GOT3 (cell line): Measurements from ENCODE around the gene PLCG2.
"Not testable (repeated sequence)": the region's sequence is repeated elsewhere in the genome, so short reads cannot be mapped to it uniquely, and the experiment has no call there.

Experiments used
- DNase-seq: peaks from one replicate; lab custom pipeline; 2025; ENCODE audit warnings: mixed read lengths; lab: John Stamatoyannopoulos, UW

PLCG2 gene

DNA sequence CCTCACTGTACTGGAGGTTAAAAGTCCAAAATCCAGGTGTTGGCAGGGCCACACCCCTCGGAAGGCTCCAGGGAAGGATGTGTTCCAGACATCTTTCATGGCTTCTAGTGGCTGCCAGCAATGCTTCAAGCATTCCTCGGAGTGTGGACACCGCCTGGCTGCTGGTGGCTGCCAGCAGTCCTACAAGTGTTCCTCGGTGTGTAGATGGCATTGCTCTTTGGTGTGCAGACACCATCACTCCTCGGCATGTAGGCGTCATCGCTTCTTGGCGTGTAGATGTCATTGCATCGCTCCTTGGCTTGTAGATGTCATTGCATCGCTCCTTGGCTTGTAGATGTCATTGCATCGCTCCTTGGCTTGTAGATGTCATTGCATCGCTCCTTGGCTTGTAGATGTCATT, 98.4 kb downstream of the PLCG2 start:
- not testable (repeated sequence) for DNase-seq

DNA sequence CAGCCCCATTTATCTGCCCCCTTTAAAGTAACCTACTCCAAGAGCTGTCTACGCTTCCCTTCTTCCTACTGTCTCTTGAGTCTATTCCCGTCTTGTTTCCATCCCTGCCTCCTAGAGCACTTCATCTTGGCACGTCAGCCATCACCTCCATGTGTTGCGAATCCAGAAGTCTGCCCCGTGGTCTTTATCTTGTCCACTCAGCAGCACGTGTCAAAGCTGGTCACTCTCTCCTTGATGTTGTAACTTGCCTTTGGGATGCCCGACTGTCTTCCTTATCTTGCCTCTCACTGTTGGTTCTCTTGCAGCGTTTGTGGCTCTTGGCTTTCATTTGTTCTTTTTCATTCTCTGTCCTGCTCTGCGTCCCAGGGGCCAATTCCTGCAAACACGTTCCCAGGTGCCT, 99.4 kb downstream of the PLCG2 start:
- DNase-seq: no peak

DNA sequence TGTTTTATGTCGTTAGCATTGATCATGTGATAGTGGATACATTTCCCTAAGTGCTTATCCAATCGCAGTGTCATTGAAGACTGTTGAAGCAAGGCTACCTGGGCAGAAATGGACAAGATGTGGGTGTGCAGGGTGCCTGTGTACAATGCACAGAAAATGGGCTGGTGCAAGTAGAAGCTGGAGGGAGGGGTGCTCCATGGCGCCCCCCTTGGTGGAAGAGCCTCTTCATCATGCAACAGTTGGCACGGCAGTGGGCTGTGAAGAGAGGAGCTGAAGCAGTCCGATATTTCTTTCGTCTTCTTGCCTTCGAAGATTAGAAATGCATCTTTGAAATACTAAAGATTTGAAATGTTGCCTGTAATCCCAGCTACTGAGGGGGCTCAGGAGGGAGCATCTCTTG, 100.5 kb downstream of the PLCG2 start:
- no peak for DNase-seq

DNA sequence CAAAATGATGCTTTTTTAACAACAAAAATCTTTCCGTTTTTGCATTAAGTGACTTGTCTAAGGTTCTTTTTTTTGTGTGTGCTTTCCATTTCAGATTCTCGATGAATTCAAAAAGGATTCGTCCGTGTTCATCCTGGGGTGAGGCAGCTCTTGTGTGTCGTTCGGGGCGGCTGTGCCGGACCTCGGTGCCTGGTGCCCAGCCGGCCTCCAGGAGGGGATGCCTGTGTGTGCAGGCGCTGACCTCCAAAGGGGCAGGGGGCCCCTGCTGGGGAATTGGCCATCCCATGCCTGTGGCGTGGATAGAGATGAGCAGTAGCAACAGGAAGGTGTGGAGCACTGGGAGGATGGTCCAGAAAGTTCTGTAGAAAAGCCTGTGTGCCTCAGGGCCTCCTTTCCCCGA, 101.7 kb downstream of the PLCG2 start:
- no peak for DNase-seq

DNA sequence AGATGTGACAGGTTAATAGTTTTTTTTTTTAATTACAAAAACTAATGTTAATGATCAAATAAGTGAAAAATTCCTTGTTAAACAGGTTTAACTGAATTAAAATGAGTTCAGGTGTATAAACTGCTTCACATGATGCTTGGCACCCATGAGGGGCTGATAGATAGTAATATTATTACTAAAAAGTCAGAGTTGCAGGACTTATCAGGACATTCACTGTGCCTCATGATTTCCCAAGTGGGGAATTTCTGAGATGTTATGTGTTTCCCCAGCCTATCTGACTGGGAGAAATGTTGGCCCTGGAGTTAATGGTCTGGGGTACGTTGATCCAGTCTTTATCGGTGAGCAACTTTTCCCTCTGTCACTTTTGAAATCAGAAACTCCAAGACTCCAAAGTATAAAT, 102.1 kb downstream of the PLCG2 start:
- DNase-seq: no peak

DNA sequence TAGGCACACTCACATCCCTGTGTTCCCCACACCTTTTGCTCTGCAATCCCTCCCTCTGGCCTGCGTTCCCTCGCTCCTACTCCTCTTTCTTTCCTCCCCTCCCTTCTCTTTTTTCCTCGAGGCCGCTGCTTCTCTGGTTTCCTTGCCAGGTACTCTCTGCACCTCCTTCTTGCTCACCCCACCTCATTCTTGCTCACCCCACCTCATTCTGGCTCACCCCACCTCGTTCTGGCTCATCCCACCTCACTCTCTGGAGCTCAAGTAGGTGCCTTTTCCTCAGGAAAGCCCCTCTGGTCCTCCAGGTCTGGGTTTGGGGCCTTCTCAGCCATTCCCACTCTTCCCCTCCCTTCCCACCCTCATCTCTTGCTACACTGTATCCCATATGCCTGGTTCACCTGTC, 103.5 kb downstream of the PLCG2 start:
- no peak for DNase-seq

DNA sequence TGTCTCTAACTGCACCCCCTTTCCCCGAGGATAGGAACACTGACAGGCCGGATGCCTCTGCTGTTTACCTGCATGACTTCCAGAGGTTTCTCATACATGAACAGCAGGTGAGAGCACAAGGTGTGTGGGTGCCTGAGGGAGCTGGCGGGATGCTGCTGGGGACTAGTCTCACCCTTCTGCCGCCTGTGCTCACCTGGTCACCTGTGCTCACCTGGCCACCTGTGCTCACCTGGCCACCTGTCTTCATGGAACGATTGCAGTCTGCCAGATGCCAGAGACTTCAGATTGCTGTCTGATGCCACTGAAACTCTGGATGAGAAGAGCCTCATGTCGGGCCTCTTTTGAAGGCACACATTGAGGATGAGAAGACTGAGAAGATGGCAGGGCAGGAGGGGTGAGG, 104.1 kb downstream of the PLCG2 start:
- no peak for DNase-seq

DNA sequence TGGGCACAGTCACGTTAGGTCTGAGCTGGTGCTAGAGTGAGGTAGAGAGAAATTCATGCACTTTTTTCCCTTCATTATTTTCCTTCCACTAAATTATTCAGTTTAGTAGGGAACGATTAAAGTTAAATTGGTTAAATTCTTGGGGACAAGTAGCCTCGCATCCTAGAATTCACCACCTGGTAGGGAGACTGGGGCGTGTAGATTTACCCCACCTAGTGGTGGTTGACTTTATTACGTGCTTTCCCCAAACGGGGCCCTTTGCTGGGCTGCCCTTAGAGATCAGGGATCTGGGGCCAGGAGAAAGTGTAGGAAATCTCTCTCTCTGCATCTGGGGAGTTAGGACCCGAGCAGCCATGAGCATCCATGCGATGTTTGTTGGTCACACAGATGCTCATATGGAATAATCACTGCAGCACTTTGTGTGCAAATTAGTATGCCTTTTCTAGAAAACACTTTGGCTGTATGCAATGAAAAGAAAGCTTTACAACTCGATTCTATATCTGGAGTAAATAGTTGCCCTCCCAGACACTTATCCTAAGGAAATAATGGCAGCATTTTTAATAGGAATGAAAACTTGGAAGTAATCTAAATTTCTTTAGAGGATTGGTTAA, 107.0 kb downstream of the PLCG2 start:
- no peak for DNase-seq

DNA sequence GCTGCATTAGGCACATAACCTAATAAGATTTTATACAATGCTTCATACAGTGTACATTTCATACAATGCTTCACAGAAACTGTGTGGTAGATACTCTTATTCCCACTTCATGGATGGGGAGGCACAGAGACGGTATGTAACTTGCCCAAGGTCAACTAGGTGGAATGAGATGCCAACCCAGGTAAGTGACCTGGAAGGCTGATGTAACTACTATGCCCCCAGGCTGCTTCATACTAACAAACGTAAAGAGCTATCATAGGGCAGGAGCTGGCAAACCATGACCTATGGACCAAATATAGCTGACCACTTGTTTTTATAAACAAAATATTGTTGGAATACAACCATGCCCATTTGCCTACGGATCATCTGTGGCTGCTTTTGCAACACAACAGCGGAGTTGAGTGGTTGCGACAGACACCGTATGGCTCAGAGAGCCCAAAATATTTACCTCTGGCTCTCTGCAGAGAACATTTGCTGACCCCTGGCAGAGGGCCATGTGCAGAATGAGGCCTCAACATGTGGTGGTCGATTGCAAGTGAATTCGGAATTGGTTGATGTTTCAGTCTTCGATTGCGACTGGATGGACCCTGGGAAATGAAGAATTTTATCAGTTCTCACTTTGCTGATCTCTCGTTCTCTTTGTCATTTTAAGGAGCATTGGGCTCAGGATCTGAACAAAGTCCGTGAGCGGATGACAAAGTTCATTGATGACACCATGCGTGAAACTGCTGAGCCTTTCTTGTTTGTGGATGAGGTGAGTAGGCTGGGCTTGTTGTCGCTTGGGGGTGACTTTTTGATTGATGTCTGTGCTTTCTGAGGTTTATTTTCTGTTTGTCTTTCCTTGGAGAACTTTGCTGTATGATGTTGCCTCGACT, 109.7 kb downstream of the PLCG2 start:
- no peak for DNase-seq

DNA sequence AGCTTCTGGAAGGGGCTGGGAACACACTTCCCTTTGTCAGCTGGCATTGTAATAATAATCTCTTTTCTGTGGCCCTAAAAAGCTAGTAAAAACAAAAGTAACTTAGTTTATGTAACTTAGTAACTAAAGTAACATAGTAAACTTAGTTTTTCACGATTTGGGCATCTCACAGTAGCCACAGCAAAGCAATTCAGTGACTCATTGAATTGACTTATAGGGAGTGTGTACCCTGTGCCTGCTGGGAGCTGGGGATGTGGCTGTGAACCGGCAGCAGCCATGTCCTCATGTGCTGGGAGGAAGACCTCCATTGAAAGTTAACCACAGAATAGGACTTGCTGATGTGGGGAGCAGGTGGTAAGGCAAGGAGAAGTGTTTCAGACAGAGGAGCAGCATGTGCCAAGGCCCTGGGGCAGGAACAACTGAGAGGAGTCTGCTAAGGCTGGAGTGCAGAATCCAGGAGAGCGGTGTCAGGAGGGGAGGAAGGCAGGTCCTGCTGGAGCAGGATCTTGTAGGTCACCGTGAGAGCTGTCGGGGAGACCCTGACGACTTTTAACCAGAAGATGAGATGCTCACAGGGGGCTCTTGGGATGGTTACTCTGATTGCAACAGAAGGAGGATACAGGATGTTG, 112.8 kb downstream of the PLCG2 start:
- DNase-seq: no peak

DNA sequence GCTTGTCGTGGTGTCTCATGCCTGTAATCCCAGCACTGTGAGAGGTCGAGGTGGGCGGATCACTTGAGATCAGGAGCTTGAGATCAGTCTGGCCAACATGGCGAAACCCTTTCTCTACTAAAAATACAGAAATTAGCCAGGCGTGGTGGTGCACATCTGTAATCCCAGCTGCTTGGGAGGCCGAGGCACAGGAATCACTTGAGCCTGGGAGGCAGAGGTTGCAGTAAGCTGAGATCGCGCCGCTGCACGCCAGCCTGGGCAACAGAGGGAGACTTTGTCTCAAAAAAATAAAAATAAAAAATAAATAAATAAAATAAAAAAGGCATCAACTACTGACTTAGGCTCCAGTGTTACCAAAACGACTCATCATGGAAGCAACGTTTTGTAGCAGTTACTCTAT, 115.5 kb downstream of the PLCG2 start:
- no peak for DNase-seq

DNA sequence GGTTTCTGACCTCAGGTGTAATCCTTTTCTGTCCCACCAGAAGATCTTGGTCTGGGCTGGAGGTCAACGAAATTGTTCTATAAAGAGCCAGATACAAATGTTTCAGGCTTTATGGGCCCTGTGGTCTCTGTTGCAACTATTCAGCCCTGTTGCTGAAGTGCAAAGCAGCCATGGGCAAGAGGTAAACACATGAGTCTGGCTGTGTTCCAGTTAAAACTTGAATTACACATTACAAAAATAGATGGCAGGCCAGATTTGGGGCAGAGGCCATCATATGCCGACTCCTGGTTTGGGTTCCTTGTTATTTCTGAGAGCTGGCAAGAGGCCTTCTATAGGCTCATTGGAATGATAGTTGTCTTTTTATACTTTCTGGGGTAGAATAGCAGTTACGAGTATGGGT, 117.8 kb downstream of the PLCG2 start:
- no peak for DNase-seq

DNA sequence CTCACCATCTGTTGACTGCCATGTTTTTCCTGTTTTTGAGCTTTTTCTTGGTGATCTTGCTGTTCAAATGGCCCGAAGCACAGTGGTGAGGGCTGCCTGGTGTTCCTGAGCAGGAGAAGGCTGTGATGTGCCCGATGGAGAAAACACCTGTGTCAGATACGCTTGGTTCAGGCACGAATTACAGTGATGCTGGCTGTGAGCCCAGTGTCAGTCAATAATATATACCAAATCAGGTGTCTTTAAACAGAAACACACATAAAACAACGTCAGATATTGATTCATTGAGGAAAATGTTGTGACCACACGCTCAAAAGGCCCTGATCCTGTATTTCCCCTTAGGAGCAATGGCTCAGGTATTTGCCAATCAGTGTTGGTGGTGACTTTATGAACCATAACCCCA, 120.5 kb downstream of the PLCG2 start:
- DNase-seq: no peak

DNA sequence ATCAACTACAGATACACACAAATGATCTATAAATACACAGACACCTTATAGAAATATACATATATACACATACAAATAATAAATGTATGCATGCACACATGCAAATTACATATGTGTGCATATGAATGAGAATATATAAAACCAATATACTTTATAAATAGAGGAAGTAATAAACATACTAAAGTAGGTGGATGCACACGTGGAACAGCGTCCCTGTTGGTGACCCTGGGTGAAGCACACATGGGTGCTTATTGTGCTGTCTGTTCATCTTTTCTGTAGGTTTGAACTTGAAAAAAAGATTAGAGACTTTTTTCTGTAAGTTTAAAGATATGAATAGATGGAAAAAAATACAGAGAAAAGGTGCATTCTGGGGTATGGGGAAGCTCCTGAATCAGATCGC, 120.9 kb downstream of the PLCG2 start:
- no peak for DNase-seq

DNA sequence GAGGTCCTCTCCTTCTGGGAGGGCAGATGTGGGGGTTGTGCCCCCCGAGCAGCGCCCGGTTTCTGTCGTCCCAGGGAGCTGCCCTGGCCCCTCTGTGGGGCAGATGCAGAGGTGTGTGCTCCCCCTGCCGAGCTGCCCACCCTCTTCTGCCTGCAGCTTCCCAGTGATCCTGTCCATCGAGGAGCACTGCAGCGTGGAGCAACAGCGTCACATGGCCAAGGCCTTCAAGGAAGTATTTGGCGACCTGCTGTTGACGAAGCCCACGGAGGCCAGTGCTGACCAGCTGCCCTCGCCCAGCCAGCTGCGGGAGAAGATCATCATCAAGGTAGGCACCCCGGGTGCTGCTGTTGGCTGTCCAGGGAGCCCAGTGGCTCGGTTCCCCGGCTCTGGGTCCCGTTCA, 121.4 kb downstream of the PLCG2 start:
- DNase-seq: no peak

DNA sequence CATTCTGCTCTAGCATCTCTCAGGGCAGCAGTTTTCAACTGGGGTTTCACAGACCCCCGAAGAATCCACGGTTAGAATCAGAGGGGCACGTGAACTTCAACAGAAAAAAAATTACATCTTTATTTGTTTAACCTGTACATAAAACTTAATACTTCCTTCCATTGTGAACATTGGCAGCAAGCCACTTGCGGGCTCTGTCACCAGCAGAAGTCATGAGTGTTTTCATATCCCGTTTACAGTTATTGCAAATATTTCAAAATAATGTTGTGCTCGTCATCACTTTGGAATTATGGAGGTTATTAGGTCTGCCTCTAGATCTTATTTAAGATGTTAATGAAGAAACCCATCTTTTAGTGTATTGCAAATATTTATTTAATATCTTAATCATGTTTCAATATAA, 122.4 kb downstream of the PLCG2 start:
- no peak for DNase-seq

DNA sequence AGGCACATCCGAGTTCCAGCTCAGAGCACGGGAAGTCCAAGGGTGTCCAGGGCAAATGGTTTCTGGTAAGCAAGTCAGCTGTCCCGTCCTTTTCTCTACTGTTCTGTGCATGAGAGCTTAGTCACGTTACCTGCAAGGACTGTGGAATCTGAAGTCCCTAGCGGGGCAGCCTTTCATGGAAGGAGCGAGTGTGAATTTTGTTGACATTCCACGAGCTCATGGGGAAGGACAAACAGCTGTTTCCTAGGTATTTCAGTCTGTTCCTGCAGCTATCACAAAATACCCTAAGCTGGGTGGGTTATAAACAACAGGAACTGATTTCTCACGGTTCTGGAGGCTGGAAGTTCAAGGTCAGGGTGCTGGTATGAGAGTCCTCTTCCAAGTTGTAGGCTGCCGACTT, 122.9 kb downstream of the PLCG2 start:
- no peak for DNase-seq

DNA sequence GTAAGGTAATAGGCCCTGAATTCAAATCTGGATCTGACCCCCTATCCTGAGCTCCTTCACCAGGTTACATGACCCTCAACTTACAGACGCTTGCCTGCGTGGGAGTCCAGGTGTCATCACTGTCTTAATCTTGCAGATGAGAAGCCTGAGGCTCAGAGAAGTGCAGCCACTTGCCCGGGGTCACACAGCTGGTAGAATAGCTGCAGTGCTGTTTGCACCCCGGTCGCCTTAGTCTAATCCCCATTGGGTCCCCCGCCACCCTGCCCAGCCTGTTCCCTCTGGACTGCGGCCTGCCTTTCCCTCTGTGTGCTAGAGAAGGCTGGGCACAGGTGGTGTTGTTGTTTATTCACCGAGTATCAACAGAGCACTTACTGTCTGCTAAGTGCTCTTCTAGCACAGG, 125.2 kb downstream of the PLCG2 start:
- no peak for DNase-seq

DNA sequence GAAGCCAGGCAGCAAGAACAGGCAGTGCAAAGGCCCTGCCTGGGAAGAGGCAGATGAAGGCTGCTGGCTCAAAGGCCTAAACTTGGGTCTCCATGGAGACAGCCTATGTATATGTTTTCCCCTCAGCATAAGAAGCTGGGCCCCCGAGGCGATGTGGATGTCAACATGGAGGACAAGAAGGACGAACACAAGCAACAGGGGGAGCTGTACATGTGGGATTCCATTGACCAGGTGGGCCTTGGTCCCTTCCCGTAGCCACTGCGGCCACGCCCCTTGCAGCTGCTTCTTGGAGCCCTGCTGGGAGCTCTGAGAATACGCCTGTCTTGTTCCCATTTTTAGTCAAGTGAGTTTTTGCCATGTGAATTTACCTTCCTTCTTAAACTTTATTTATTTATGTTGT, 126.2 kb downstream of the PLCG2 start:
- DNase-seq: no peak

DNA sequence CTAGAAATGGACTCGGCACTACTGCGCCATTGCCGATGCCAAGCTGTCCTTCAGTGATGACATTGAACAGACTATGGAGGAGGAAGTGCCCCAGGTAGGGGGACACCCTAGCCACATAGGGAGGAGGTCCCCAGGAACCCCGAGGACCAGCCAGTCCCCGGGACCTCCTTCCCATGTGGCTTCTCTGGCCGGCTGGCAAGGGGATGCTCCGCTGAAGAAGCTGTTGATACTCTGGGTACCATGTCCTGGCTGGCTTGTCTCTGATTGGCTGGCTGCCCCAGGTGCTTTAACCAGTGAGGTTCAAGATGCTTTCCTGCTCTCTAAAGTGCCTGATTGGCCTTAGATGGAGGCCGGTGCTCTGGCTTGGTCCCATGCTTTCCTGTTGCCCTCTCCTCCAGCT, 128.6 kb downstream of the PLCG2 start:
- DNase-seq: no peak

DNA sequence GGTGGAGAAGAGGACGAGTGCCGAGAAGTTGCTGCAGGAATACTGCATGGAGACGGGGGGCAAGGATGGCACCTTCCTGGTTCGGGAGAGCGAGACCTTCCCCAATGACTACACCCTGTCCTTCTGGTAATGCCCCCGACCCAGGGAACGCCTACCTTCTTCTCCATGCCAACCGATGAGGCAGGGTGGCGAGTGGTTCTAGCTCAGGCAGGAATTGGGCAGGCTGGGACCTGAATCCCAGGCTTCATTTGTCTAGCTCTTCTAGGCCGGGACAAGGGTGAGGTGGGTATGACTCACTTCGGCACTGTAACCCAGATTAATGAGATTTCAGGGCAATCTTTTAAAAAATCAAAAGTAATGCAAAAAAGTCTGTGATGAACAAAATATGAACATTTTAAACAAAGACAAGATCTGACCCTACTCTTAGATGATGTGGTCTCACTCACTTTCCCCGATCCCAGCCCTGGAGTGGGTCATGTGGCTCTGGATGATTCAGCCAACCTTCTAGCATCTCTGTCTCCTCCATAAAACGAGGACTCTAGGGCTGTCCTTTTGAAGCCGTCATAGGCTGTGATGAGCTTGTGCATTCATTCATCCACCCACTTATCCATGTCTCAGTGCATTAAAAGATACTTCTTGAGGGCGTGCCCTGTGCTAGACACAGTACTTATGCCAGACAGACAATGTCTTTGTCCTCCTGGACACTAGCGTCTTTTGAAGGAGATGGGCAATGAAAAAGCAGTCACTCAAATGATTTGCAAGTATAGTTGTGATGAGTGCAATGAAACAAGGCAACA, 129.6 kb downstream of the PLCG2 start:
- no peak for DNase-seq

DNA sequence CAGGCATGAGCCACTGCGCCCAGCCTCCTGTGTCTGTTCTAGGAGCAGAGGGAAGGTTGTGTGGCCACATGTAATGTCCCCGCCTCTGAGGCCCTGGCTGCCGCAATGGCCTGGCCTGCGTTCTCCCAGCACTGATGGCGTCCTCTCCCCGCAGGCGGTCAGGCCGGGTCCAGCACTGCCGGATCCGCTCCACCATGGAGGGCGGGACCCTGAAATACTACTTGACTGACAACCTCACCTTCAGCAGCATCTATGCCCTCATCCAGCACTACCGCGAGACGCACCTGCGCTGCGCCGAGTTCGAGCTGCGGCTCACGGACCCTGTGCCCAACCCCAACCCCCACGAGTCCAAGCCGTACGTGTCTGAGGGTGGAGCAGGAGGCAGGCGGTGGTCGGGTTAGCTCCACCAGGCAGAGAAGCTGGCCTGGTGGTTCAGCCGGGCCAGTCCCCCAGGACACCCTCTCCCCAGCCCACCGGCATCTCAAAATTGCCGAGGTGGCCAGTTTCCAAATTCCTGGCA, 131.3 kb downstream of the PLCG2 start:
- DNase-seq: no peak
